HepG2 (cell line): ENCODE measurements around the gene OAS1. TPM values are rescaled to one million over a fixed set of nuclear protein-coding genes. Genes with fewer than 3 reads are reported as not detected.

ENCODE experiments used
- ASH2L ChIP-seq: fragments of 300-600, 200-600 bp; sonication (generic); IDR thresholded peaks from 2 replicates; pipeline ENCODE4 v1.7.0; 2017; ENCODE audit warnings: low read depth, mild to moderate bottlenecking, moderate library complexity, mixed read lengths, low read length; ENCODE audit not compliant: insufficient read length
- DMTF1 ChIP-seq: sonication (generic); formaldehyde crosslinking; IDR thresholded peaks from 2 replicates; pipeline ENCODE4 v1.4.0; 2020; ENCODE audit warnings: mild to moderate bottlenecking, missing genetic modification reagents
- HMGXB3 ChIP-seq: sonication (generic); formaldehyde crosslinking; IDR thresholded peaks from 2 replicates; pipeline ENCODE4 v1.4.0; 2020; ENCODE audit warnings: missing genetic modification reagents, borderline replicate concordance
- KMT2B ChIP-seq: IDR thresholded peaks from 2 replicates; pipeline ENCODE4 v1.6.1; 2016; ENCODE audit warnings: missing genetic modification reagents, missing compliant biosample characterization
- MED1 ChIP-seq: sonication (generic); formaldehyde crosslinking; IDR thresholded peaks from 2 replicates; pipeline ENCODE4 v1.4.0; 2020; ENCODE audit warnings: missing genetic modification reagents
- RARA ChIP-seq: IDR thresholded peaks from 2 replicates; pipeline ENCODE4 v1.6.1; 2016; ENCODE audit warnings: missing genetic modification reagents, missing compliant biosample characterization
- SYNCRIP ChIP-seq: fragments of 200-400 bp; formaldehyde crosslinking; IDR thresholded peaks from 2 replicates; pipeline ENCODE4 v1.6.1; 2018; ENCODE audit warnings: mild to moderate bottlenecking, low read depth, low read length; ENCODE audit not compliant: insufficient read depth
- UBTF ChIP-seq: sonication (generic); formaldehyde crosslinking; IDR thresholded peaks from 2 replicates; pipeline ENCODE4 v1.4.0; 2020; ENCODE audit warnings: mild to moderate bottlenecking, missing genetic modification reagents
- ZBTB2 ChIP-seq: sonication (generic); formaldehyde crosslinking; IDR thresholded peaks from 2 replicates; pipeline ENCODE4 v1.8.0; 2022; ENCODE audit warnings: low read depth, missing genetic modification reagents
- ZMYM2 ChIP-seq: sonication (generic); formaldehyde crosslinking; IDR thresholded peaks from 2 replicates; pipeline ENCODE4 v1.8.0; 2022; ENCODE audit warnings: mild to moderate bottlenecking, missing genetic modification reagents
- ZNF138 ChIP-seq: sonication (generic); formaldehyde crosslinking; IDR thresholded peaks from 2 replicates; pipeline ENCODE4 v1.5.0; 2020; ENCODE audit warnings: mild to moderate bottlenecking, low read depth, missing genetic modification reagents
- ZNF292 ChIP-seq: sonication (generic); formaldehyde crosslinking; IDR thresholded peaks from 2 replicates; pipeline ENCODE4 v1.8.1; 2022; ENCODE audit warnings: mild to moderate bottlenecking, low read depth, missing genetic modification reagents, borderline replicate concordance
- ZNF441 ChIP-seq: sonication (generic); formaldehyde crosslinking; IDR thresholded peaks from 2 replicates; pipeline ENCODE4 v1.7.0; 2021; ENCODE audit warnings: missing genetic modification reagents, borderline replicate concordance
- polyA plus RNA-seq, 8 experiments: library from polyadenylated mRNA; depleted of rRNA in 3 of 8; stranded (reverse) in 7 of 8; unstranded in 1 of 8; fragments of >200 nt; fragmentation: Illumina TruSeq in 4 of 8; extraction: Trizol in 4 of 8; gene quantifications; 2 replicates each; pipeline versions ENCODE4 v1.2.1 to v1.2.3, GENCODE V29; 2011 to 2016; ENCODE audit warnings: low read depth in 4 of 8, missing spikeins in 1 of 8, mixed read lengths in 1 of 8; ENCODE audit not compliant: insufficient read depth in 1 of 8
- total RNA-seq, 5 experiments: library from RNA; depleted of rRNA; stranded (reverse); fragments of >200 nt; fragmentation: Illumina TruSeq; extraction: Trizol; gene quantifications; 2 replicates each; pipeline ENCODE4 v1.2.3, GENCODE V29; 2016; ENCODE audit warnings: low read depth in 1 of 5

Gene OAS1
- total and polyA plus RNA-seq, 2 of the 13 experiments (the other 11 are each of a cell fraction or from before 2014, with no cell fraction given), result 6.5 to 10.6 TPM

- no peak for TF ChIP-seq HMGXB3 (CRISPR knock-in tag)
- TF ChIP-seq KMT2B, result peak; percentile 81
- TF ChIP-seq RARA (CRISPR knock-in tag), result peak; percentile 6; the same call in 1 of the 2 replicates
- no peak for TF ChIP-seq ZMYM2 (CRISPR knock-in tag)
- TF ChIP-seq ZNF292 (CRISPR knock-in tag), result peak; percentile 87
- peak; percentile 52; the same call in 1 of the 2 replicates for TF ChIP-seq MED1
- TF ChIP-seq ZBTB2 (CRISPR knock-in tag), result no peak
- peak; percentile 91 for TF ChIP-seq ASH2L
- peak; percentile 67 for TF ChIP-seq UBTF (CRISPR knock-in tag)
- no peak for TF ChIP-seq SYNCRIP
- TF ChIP-seq ZNF138, result peak; percentile 53; the same call in 1 of the 2 replicates
- 0 out of 2 replicates have a peak, but pooled peaks have one; percentile 26 for TF ChIP-seq ZNF441
- TF ChIP-seq DMTF1, result no peak
Observed at GRCh38 chr12:112937741-112938719, 31.3 kb downstream of the OAS1 start, which contains the start of gene OAS3 (continued).
